HG03280 (cell line): ENCODE data around the gene OR52I1.

ENCODE experiments used
- ATAC-seq: cut with Tn5 transposase; IDR thresholded peaks from one replicate; pipeline ENCODE4 v1.9.1; 2021; ENCODE audit warnings: mild to moderate bottlenecking, moderate library complexity; ENCODE audit not compliant: unreplicated experiment

The OR52I1 gene, protein sequence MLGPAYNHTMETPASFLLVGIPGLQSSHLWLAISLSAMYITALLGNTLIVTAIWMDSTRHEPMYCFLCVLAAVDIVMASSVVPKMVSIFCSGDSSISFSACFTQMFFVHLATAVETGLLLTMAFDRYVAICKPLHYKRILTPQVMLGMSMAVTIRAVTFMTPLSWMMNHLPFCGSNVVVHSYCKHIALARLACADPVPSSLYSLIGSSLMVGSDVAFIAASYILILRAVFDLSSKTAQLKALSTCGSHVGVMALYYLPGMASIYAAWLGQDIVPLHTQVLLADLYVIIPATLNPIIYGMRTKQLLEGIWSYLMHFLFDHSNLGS

DNA sequence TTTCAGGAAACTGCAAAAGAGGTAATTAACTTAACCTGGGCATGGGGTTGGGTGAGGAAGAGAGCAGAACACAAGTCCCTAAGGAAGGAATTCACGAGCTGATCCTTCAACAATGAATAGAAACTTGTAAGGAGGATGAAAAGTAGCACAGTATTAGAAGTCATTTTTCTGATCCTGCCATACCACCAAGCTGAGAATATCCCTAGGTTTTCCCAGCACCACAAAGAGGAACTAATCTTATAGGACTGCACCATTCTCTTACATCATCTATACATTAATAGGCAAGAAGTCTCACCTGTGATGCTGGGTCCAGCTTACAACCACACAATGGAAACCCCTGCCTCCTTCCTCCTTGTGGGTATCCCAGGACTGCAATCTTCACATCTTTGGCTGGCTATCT is at the start of gene OR52I1:
TSS of gene OR52I1 (plus strand) at position 301 of the 400 bp plus-strand sequence. CDS start at position 301, 0 bp downstream.
- ATAC-seq, result no peak

DNA sequence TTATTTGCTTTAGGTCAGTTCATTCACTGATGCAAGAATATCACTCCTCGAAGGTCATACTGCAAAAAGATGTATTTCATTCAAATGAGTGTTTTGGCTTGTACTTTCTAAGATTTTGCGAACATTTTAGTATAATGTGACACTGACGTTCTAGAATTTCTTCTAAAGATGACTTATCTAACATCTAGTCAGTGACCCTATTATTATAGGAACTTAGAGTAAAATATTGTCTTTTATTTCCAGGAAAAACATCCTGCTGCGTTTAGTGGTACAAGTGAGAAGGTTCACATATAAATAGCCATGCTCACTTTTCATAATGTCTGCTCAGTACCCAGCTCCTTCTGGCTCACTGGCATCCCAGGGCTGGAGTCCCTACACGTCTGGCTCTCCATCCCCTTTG is 48.9 kb upstream of the OR52I1 start, which contains the start of gene OR52M1:
TSS of gene OR52M1 (plus strand) at position 301 of the 400 bp plus-strand sequence. CDS start at position 301, 0 bp downstream.
- no peak for ATAC-seq

DNA sequence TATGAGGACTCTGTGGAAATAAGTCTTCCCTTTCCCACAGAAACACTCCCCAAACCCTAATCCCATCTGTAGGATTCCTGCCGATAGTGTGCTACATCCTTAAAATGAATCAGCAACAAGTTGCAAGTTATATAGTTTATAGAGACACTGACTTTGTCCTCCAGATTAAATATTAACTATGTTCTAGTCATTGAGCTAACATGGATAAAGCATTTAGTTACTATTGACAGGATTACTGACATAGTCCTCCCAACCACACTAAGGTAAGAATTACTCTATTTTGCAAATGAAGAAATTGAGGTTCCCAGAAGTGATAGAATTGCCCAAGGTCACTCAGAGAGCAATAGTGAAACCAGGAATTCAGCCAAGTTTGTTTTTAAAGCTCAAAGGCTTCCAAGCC is 47.0 kb upstream of the OR52I1 start:
- no peak for ATAC-seq

DNA sequence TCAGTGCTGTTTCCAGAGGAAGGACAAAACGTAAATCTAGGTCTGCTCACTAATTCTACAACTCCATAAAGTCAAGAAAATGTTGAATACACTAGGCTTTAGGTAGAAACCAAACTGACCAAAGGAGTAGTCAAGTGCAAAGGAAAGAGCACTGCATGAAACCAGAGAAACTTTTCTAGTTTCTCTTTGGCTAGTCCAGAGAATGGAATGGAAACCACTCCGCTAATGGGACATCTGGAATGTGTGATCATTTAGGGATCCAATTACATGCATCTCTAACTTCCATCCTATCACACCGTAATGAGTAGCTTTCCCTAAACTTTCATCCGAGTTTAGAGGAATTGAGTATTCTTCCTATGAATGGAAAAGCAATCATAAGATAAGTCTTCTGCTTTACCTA is 46.4 kb upstream of the OR52I1 start:
- ATAC-seq, result no peak

DNA sequence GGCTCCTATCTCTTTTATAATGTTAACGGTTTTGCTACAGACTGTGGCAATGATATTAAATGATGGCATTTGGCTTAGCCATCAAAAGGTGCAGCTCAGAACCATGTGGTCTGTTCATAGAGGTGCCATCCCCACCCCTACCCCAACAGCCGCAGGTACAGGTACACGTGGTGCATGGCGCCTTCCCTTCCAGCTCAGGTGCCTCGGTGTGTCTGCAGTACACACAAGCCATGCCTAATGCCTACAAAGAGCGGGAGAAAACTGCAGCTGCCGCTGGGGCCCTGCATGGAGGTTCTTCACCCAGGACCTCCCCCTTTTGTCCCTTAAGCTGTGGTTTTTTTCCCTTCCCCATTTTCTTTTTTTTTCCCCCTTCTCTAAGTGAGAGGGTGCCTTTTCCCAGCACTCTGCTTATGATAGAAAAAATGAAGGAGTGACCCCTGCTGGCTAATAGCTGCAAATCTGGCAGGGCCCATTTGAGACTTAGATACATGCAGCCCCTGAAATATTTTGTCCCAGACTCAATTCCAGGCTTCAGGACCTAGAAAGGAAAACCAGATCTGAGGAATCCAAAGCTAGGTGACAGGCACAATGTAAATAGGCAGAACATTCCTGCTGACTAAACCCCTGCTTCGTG is 42.4 kb upstream of the OR52I1 start:
- ATAC-seq, result no peak

DNA sequence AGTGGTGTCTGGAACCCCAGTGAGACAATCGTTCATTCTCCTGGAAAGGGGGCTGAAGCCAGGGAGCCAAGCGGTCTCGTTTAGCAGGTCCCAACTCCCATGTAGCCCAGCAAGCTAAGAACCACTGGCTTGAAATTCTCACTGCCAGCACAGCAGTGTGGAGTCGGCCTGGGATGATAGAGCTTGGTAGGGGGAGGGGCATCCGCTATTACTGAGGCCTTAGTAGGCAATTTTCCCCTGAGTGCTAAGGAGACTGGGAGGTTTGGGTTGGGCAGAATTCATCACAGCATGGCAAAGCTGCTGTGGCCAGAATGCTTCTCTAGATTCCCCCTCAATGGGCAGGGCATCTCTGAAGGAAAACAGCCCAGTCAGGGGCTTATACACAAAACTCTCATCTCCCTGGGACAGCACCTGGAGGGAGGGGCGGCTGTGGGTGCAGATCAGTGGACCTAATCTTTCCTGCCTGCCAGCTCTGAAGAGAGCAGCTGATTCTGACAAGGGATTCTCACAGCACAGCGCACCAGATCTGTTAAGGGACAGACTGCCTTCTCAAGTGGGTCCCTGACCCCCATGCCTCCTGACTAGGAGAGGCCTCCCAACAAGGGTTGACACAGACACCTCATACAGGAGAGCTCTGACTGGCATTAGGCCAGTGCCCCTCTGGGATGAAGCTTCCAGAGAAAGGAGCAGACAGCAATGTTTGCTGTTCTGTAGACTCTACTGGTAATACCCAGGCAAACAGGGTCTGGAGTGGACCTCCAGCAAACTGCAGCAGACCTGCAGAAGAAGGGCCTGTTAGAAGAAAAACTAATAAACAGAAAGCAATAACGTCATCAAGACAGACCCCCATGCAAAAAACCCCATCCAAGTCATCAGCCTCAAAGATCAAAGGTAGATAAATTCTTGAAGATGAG is 34.1 kb upstream of the OR52I1 start:
- no peak for ATAC-seq

DNA sequence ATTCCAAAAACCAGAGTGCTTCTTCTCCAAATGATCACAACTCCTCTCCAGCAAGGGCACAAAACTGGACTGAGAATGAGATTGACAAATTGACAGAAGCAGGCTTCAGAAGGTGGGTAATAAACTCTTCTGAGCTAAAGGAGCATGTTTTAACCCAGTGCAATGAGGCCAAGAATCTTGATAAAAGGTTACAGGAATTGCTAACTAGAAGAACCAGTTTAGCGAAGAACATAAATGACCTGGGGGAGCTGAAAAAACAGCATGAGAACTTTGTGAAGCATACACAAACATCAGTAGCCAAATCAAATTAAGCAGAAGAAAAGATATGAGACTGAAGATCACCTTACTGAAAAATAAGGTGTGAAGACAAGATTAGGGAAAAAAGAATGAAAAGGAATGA is 33.4 kb upstream of the OR52I1 start:
- no peak for ATAC-seq

DNA sequence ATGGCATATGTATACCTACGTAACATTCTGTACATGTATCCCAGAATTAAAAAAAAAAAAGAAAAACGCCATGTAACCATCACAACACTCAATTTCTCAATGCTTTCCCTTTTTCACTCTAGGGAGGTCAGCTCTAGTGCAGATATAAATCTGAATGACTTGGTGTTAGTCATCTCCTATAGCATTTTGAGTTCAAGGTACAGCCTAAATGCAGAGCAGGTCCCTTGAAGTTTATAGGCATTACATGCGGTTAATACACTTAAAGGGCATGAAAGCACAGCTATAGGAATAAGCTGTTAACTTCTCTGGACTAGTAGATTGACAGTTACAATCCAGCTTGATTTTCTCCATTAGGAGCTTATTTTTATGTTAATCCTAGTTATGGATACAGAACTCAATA is 28.5 kb upstream of the OR52I1 start:
- no peak for ATAC-seq

DNA sequence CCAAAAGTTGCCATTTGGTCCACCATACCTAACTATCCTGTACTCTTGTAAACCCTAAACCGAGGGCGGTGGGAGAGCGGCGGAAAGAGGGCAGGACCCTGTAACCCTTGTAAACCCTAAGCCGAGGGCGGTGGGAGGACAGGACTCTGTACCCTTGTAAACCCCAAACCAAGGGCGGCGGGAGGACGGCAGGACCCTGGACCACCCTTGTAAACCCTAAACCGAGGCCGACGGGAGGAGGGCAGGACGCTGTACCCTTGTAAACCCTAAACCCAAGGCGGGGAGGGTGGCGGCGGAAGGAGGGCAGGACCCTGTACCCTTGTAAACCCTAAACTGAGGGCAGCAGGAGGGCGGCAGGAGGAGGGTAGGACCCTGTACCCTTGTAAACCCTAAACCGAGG is 24.8 kb upstream of the OR52I1 start:
- ATAC-seq, result no peak

DNA sequence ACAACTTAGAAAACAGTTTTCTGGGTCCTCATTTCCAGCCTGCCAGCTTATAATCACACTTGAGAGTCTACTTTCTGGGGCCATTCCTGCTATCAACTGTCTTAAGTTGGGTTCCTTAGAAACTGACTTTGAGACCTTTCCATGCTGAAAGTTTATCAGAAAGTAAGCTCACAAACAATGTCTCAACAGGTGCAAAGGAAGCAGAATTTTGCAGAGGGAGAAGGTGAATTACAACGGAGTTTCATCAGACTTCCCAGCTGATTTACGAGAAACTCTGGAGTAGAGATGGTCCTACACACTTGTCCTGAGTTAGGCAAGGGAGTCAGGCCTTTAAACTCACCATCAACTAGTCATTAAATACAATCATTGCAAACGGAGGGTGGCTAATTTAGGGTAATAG is 17.0 kb upstream of the OR52I1 start:
- no peak for ATAC-seq

DNA sequence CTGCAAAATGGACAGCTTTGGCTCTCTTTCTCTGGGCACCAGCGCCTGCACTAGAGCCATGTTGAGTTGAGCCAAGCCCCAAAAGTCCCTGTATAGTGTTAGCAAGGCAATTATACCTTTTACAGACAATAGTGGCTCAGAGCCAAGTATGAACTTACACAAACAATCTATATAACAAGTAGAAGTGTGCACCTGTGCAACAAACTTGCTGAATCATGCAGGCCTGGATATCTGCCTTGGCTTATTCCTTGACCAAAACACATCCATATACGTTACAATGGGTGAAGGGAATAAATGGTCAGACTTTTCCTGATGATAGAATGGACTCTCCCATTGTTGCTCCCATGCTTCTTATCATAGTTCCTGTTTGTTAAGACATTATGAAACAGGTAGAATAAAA is 16.1 kb upstream of the OR52I1 start:
- no peak for ATAC-seq

DNA sequence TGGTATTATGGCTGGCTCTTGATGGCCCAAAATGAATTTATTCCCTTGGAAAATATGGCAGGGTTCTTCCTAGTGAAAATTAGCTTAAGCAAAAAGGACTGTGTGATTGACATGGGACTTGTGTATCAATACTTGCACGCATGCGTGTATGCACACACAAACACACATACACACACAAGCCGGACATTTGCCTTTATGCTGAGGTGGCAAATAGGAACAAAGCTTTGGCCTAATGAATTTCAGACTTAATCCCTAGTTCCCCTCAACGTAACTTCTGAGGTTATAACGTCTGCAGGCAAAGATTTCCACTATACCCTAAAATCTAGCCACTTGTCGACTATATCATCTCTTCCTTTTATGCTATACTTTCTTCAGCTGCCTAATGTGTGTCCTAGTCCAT is 15.2 kb upstream of the OR52I1 start:
- no peak for ATAC-seq

DNA sequence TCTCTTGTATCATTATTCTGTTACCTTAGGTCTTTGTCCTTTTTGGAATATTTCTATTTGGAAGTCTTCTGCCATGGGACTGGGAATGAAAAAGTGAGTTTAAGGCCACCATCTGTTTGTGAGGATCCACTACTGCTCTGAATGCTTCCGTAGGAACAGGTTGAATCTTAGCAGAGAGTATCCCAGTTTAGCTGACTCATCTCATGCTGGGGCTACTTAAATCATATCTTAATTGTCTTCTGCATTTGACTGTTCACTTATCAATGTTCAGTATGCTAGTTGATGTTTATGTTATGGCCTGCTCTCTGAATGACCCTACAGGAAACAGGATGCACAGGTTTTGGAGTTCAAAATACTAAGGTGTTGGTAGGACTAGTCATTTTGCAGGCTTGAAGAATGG is 13.7 kb upstream of the OR52I1 start:
- no peak for ATAC-seq

DNA sequence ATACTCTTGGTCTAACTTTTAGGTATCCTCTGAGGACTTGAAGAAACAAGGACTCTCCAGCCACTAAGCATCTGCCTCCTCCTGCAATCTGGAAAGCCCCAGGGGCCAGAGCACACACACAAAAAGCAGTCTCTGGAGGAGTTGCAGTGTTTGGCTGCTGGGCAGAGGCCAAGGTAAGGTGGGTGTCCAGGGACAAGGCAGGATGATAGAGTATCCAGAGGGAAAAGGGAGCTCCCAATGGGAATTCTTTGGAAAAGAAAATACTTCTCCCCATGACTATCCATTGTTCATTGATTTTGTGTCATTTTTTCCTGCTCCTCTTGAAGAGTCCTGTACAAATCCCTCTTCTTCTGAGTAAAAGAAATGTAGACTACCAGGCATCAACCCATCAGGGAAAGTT is 12.4 kb upstream of the OR52I1 start, which contains the start of gene OR52I2:
TSS of gene OR52I2 (plus strand) at position 301 of the 400 bp plus-strand sequence.
- ATAC-seq, result no peak

DNA sequence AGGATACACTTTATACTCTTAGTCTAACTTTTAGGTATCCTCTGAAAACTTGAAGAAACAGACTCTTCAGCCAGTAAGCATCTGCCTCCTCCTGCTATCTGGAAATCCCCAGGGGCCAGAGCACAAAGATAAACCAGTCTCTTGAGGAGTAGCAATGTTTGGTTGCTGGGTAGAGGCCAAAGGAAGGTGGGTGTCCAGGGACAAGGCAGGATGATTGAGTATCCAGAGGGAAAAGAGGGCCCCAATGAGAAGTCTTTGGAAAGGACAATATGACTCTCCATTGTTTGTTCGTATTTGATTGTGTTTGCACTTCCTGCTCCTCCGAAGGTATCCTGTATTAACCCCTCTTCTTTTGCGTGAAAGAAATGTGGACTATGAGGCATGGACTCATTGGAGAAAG is 4.8 kb upstream of the OR52I1 start:
- no peak for ATAC-seq

DNA sequence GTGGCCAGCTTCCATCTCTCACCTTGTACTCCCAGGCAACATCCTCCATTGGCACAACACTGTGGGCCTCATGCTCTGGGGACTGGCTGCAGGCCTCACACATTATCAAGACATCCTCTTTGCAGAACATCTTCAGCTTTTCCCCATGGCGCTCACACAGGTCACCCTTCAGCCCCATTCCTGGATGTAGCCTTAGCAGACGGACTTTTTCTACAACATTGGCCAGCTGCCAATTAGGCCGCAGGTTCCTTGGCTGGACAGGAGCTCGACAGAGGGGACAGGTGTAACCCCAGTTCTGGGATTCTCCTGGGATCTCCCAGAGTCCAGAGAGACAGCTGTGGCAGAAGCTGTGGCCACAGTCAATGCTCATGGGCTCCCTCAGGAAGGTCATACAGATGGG is 11.2 kb downstream of the OR52I1 start:
- ATAC-seq, result no peak

DNA sequence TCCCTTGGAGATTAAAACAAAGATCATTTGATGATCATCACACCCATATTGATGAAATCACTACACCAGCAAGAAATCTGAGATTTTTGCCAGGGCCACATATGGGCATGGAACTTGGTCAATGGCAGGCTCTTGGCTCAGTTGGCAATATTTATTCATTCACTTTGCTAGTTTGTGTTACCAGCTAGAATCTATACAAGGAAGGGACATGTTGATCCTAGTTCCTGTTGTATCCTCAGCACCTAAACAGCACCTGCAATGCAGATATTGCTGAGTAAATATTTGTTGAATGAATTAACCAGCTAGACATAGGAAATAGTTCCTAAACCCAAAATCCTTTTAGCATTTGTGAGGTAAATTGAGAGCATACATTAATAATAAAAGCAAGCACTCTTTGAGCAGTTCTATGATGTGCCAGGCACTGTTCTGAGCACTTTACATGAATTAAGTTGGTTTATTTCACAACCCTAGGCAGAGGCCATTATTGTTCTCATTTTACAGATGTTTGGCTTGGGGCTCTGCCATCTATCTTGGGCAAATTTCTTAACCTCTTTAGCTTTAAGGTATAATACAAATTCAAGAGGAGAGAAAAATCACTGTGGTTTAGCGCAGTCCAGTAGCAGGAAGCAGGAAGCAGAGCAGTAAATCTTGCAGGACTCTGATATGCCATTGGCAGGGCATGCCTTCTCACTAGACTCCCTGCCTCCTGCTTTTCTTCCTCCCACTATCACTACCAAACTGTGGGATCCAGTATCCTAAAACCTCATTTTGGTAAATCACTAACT is 12.6 kb downstream of the OR52I1 start:
- no peak for ATAC-seq

DNA sequence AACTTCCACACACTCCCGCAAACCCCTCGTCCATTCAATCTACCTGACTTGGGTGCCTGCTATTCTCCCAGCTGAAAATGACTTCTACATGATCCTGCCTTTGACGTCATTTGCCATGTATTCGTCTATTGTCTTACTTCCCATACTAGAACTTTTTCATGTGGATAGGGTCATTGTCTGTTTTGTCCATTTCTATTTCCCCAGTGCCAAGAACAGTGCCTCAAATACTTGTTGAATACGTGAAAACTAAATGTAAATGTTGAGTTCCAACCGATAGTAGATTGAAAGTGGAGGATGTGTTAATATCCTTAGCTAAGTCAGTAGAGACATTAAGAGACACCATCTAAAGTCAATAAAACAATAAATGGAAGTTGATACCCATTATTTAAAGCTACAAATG is 13.3 kb downstream of the OR52I1 start:
- no peak for ATAC-seq

DNA sequence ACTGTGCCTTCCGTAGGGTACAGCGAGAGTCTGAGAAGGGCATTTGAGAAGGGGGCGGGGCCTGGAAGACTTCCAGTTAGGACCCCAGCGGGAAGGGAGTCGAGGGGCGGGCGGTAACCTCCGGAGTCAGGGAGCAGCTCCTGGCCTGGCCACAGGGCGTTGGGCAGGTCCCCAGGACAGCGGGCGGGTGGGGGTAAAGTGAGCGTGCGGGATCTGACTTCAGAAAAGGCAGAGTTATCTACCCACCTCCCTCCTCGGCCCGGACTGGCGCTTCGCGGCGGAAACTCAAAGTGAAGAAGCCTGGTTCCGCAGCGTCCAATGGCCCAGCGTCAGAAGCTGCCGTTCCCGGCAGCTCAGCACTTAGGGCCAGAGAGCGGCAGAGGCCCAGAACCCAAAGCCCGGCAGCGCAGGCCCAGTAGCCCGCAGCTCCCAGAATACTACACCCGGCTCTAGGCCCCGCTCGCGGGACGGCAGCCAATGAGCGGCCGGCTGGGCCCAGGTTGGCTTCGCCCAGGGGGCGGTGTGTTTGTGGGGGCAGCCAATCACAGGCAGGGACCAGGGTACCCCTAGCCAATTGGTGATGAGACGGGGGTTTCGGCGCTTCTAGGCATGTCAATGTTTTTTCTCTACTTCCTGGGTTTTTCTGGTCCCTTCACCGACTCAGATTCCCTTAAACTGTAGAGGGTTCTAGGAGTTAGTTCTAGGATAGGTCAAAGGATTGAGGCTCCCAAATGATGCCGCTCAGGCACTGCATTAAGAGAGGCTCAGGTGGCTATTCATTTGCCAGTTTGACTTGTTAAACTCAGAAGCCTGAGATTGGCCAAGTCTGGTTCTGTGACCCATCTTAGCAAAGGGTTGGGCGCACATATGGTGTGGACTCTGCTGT is 14.2 kb downstream of the OR52I1 start, which contains the start of gene TRIM68:
TSS of gene TRIM68 (minus strand) at position 451 of the 886 bp plus-strand sequence. CDS start 2,727 bp downstream, outside the sequence.
- ATAC-seq, result peak; percentile 100
